GM12878 (cell line): ENCODE measurements around the gene ERCC3. TPM values are rescaled to one million over a fixed set of nuclear protein-coding genes. Genes with fewer than 3 reads are reported as not detected.

Experiments used
- ATF7 ChIP-seq: fragments of 450-650 bp; IDR thresholded peaks from 2 replicates; pipeline ENCODE4 v1.6.1; 2016; ENCODE audit warnings: low read depth, mild to moderate bottlenecking
- BRCA1 ChIP-seq: IDR thresholded peaks from 2 replicates; pipeline ENCODE4 v1.6.1; 2011; ENCODE audit warnings: low read depth, low read length, improper control_type of control experiment
- CBX5 ChIP-seq: sonication (generic); IDR thresholded peaks from 2 replicates; pipeline ENCODE4 v1.6.1; 2016; ENCODE audit warnings: low read depth, moderate library complexity, mild to moderate bottlenecking, inconsistent platforms
- CREM ChIP-seq: IDR thresholded peaks from 2 replicates; pipeline ENCODE4 v1.6.1; 2014; ENCODE audit warnings: antibody characterized with exemption, low read depth
- E2F4 ChIP-seq: IDR thresholded peaks from 2 replicates; pipeline ENCODE4 v1.6.1; 2012; ENCODE audit warnings: low read depth, low read length, improper control_type of control experiment
- FOXK2 ChIP-seq: fragments of 450-650 bp; IDR thresholded peaks from 2 replicates; pipeline ENCODE4 v1.6.1; 2017; ENCODE audit warnings: mild to moderate bottlenecking, moderate library complexity
- IKZF1 ChIP-seq: fragments of 450-650 bp; conservative IDR thresholded peaks from 2 replicates; pipeline ENCODE4 v1.6.1; 2017; ENCODE audit warnings: antibody characterized with exemption, mild to moderate bottlenecking
- JUND ChIP-seq: IDR thresholded peaks from 2 replicates; pipeline ENCODE4 v1.6.1; 2012; ENCODE audit warnings: low read depth, mild to moderate bottlenecking, low read length, improper control_type of control experiment, moderate library complexity
- KLF5 ChIP-seq: fragments of 450-650 bp; IDR thresholded peaks from 2 replicates; pipeline ENCODE4 v1.6.1; 2014; ENCODE audit warnings: mild to moderate bottlenecking; ENCODE audit not compliant: partially characterized antibody
- MEF2A ChIP-seq: IDR thresholded peaks from 2 replicates; pipeline ENCODE4 v1.6.1; 2011; ENCODE audit warnings: low read depth, mild to moderate bottlenecking, low read length, moderate library complexity; ENCODE audit not compliant: insufficient read depth
- MXI1 ChIP-seq: fragments of 150-350 bp; IDR thresholded peaks from 2 replicates; pipeline ENCODE4 v1.6.1; 2011; ENCODE audit warnings: low read depth, mild to moderate bottlenecking, inconsistent platforms, low read length, improper control_type of control experiment
- MYB ChIP-seq: fragments of 150-350 bp; IDR thresholded peaks from 2 replicates; pipeline ENCODE4 v1.6.1; 2014; ENCODE audit warnings: mild to moderate bottlenecking, low read depth, low read length, borderline replicate concordance
- NFIC ChIP-seq: IDR thresholded peaks from 2 replicates; pipeline ENCODE4 v1.6.1; 2012; ENCODE audit warnings: low read depth, mild to moderate bottlenecking, inconsistent platforms, low read length, moderate library complexity
- NR2F1 ChIP-seq: fragments of 450-650 bp; conservative IDR thresholded peaks from 2 replicates; pipeline ENCODE4 v1.6.1; 2017; ENCODE audit warnings: mild to moderate bottlenecking
- POU2F2 ChIP-seq: IDR thresholded peaks from 3 replicates; pipeline ENCODE4 v1.6.1; 2011; ENCODE audit warnings: low read depth, mild to moderate bottlenecking, low read length, borderline replicate concordance
- SREBF2 ChIP-seq: IDR thresholded peaks from 2 replicates; pipeline ENCODE4 v1.6.1; 2012; ENCODE audit warnings: mild to moderate bottlenecking, low read length
- SRF ChIP-seq, 2 experiments: IDR thresholded peaks; 2 replicates each; pipeline ENCODE4 v1.6.1; 2011; ENCODE audit warnings: low read depth in 2 of 2, low read length in 2 of 2, mild to moderate bottlenecking in 1 of 2, moderate library complexity in 1 of 2
- STAT1 ChIP-seq: fragments of 450-650 bp; conservative IDR thresholded peaks from 2 replicates; pipeline ENCODE4 v1.6.1; 2014; ENCODE audit warnings: antibody characterized with exemption, mild to moderate bottlenecking
- TARDBP ChIP-seq: IDR thresholded peaks from 2 replicates; pipeline ENCODE4 v1.6.1; 2016; ENCODE audit warnings: borderline replicate concordance
- TBL1XR1 ChIP-seq: IDR thresholded peaks from 2 replicates; pipeline ENCODE4 v1.6.1; 2012; ENCODE audit warnings: low read depth, low read length, improper control_type of control experiment
- WRNIP1 ChIP-seq: IDR thresholded peaks from 2 replicates; pipeline ENCODE4 v1.6.1; 2011; ENCODE audit warnings: low read depth, low read length, improper control_type of control experiment, borderline replicate concordance
- ZBED1 ChIP-seq: IDR thresholded peaks from 2 replicates; pipeline ENCODE4 v1.6.1; 2016; ENCODE audit warnings: borderline replicate concordance
- ZBTB4 ChIP-seq: fragments of 450-650 bp; formaldehyde crosslinking; IDR thresholded peaks from 2 replicates; pipeline ENCODE4 v1.4.0; 2022; ENCODE audit warnings: mild to moderate bottlenecking, moderate library complexity
- ZSCAN29 ChIP-seq: fragments of 450-650 bp; IDR thresholded peaks from 2 replicates; pipeline ENCODE4 v1.6.1; 2017; ENCODE audit warnings: mild to moderate bottlenecking, moderate library complexity
- polyA plus RNA-seq, 11 experiments: library from polyadenylated mRNA; depleted of rRNA in 4 of 11; unstranded in 6 of 11; stranded (reverse) in 5 of 11; fragments of >200 nt; fragmentation: Nextera tagmentation in 4 of 11; fragmentation: Illumina TruSeq in 1 of 11; extraction: Ambion mirVana in 4 of 11; extraction: Trizol in 1 of 11; gene quantifications; 1 replicate in 1 of 11; 2 replicates in 10 of 11; pipeline versions ENCODE4 v1.2.1 to v1.2.3, GENCODE V29; 2011 to 2016; ENCODE audit warnings: inconsistent platforms in 2 of 11, missing spikeins in 2 of 11, low read depth in 1 of 11
- total RNA-seq, 4 experiments: library from RNA; depleted of rRNA in 3 of 4; stranded (reverse); fragments of >200 nt in 3 of 4; fragmentation: Illumina TruSeq in 1 of 4; extraction: Trizol in 1 of 4; gene quantifications; 2 replicates each; pipeline versions ENCODE4 v1.2.1 to v1.2.3, GENCODE V29; 2013 to 2021
- TF ChIP-seq, protein P1 (sequence below): IDR thresholded peaks from 2 replicates; pipeline ENCODE4 v1.6.1; 2012; ENCODE audit warnings: low read depth, low read length, improper control_type of control experiment
- TF ChIP-seq, protein P2 (sequence below): IDR thresholded peaks from 2 replicates; pipeline ENCODE4 v1.6.1; 2011; ENCODE audit warnings: borderline replicate concordance, low read depth, mild to moderate bottlenecking, moderate library complexity, mixed read lengths, low read length; ENCODE audit not compliant: insufficient read depth; ENCODE audit errors: extremely low read length

Gene ERCC3
- total and polyA plus RNA-seq, 10 of the 15 experiments (the other 5 are each of a cell fraction or from before 2014, with no cell fraction given), result 17.1 to 64.8 (median 42.8) TPM

DNA sequence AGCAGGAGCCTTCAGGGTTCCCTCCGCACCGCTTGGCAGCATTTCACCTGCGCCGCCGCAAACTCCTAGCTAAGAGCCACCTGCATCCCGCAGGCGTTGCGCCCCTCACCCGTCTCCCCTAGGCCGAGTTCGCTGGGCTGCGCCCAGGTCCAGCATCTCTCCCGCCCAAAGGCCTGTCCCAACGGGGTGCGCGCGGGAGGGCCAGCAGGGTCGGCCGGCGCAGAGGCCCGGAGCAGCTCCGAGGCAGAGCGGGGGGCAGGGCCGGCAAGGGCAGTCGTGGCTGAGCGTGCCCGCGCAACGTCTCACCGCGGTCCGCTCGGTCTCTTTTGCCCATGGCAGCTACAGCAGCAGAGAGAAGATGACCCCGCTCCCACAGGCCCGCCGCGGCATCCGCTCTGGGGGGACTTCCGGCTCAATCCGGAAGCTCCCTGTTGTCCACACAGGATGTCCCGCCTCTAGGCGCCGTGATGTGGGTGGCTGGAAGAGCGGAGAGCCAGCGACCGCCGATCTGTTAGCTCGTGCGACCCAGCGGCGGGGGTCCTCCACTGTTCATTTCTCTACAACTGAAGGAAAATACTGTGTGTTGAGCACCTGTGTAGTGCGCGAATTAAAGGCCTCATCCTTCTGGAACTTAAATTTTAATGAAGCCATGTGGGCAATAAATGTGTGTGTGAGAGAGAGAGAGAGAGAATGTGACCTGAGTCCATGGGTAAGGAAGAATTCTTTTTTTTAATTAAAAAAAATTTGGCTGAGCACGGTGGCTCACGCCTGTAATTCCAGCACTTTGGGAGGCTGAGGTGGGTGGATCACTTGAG lies at the start of gene ERCC3 (continued):
- no peak for TF ChIP-seq CBX5
- TF ChIP-seq MEF2A, result 0 out of 2 replicates have a peak, but pooled peaks have one; percentile 26
- no peak for TF ChIP-seq ZSCAN29
- 0 out of 3 replicates have a peak, but pooled peaks have one; percentile 21 for TF ChIP-seq POU2F2
- TF ChIP-seq NFIC, result no peak
- peak; percentile 58 for TF ChIP-seq KLF5
- TF ChIP-seq STAT1, result no peak
- no peak for TF ChIP-seq ZBTB4 (CRISPR knock-in tag)
- TF ChIP-seq, protein P1, sequence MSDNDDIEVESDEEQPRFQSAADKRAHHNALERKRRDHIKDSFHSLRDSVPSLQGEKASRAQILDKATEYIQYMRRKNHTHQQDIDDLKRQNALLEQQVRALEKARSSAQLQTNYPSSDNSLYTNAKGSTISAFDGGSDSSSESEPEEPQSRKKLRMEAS, result peak; percentile 62; the same call in 1 of the 2 replicates
- peak; percentile 45; the same call in 1 of the 2 replicates for TF ChIP-seq TBL1XR1
- TF ChIP-seq ZBED1, result no peak
- 0 out of 2 replicates have a peak, but pooled peaks have one; percentile 20 for TF ChIP-seq SREBF2
- TF ChIP-seq MXI1, result 0 out of 2 replicates have a peak, but pooled peaks have one; percentile 63
- 0 out of 4 replicates have a peak, but pooled peaks of 1 of the 2 experiments have one; percentile 50 for TF ChIP-seq SRF (IDR thresholded peaks at IDR 0.05; ENCODE audit: low read depth in 2 of 2, low read length in 2 of 2)
- 0 out of 2 replicates have a peak, but pooled peaks have one; percentile 7 for TF ChIP-seq CREM
- TF ChIP-seq, protein P2, sequence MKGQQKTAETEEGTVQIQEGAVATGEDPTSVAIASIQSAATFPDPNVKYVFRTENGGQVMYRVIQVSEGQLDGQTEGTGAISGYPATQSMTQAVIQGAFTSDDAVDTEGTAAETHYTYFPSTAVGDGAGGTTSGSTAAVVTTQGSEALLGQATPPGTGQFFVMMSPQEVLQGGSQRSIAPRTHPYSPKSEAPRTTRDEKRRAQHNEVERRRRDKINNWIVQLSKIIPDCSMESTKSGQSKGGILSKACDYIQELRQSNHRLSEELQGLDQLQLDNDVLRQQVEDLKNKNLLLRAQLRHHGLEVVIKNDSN, result no peak
- no peak for TF ChIP-seq BRCA1
- peak; percentile 13; the same call in 1 of the 2 replicates for TF ChIP-seq FOXK2
- no peak for TF ChIP-seq MYB
- peak; percentile 68 for TF ChIP-seq IKZF1
- peak; percentile 5; the same call in 1 of the 2 replicates for TF ChIP-seq JUND
- no peak for TF ChIP-seq E2F4
- TF ChIP-seq TARDBP, result no peak
- peak; percentile 81 for TF ChIP-seq NR2F1
- TF ChIP-seq ATF7, result 0 out of 2 replicates have a peak, but pooled peaks have one; percentile 29
- TF ChIP-seq WRNIP1, result no peak
